HG02571 (cell line): ENCODE data around the gene RLBP1.

ENCODE experiments used
- ATAC-seq: cut with Tn5 transposase; IDR thresholded peaks from one replicate; pipeline ENCODE4 v1.9.1; 2021; ENCODE audit warnings: mild to moderate bottlenecking, moderate library complexity; ENCODE audit not compliant: unreplicated experiment

The RLBP1 gene

GRCh38 chr15:89208256-89208655 is 13.1 kb downstream of the RLBP1 start:
- no peak for ATAC-seq

- no peak for ATAC-seq
These were observed 14.5 kb downstream of the RLBP1 start for GRCh38 chr15:89206908-89207331.

- ATAC-seq: no peak
These were observed 15.3 kb downstream of the RLBP1 start for GRCh38 chr15:89205991-89206585.

GRCh38 chr15:89203705-89204273 is 17.6 kb downstream of the RLBP1 start:
- no peak for ATAC-seq

GRCh38 chr15:89201465-89202005 is 19.8 kb downstream of the RLBP1 start:
- ATAC-seq: no peak

GRCh38 chr15:89200182-89200581 is 21.2 kb downstream of the RLBP1 start:
- no peak for ATAC-seq

GRCh38 chr15:89199746-89200145 is 21.6 kb downstream of the RLBP1 start:
- no peak for ATAC-seq

GRCh38 chr15:89198934-89199333 is 22.4 kb downstream of the RLBP1 start:
- ATAC-seq: no peak

GRCh38 chr15:89198196-89198595 is 23.2 kb downstream of the RLBP1 start:
- no peak for ATAC-seq

- ATAC-seq: no peak
These were observed 23.8 kb downstream of the RLBP1 start for GRCh38 chr15:89197503-89197971.

GRCh38 chr15:89196994-89197393 is 24.4 kb downstream of the RLBP1 start:
- no peak for ATAC-seq

GRCh38 chr15:89196241-89196640 is 25.1 kb downstream of the RLBP1 start:
- no peak for ATAC-seq

- ATAC-seq: no peak
These were observed 25.5 kb downstream of the RLBP1 start for GRCh38 chr15:89195836-89196235.

- no peak for ATAC-seq
These were observed 26.8 kb downstream of the RLBP1 start for GRCh38 chr15:89194608-89195007.

GRCh38 chr15:89192766-89193165 is 28.6 kb downstream of the RLBP1 start:
- ATAC-seq: no peak

GRCh38 chr15:89192136-89192535 is 29.2 kb downstream of the RLBP1 start:
- no peak for ATAC-seq

GRCh38 chr15:89187986-89188514 is 33.3 kb downstream of the RLBP1 start:
- ATAC-seq: no peak

GRCh38 chr15:89187301-89187985 is 33.9 kb downstream of the RLBP1 start:
- ATAC-seq: no peak

GRCh38 chr15:89186803-89187202 is 34.6 kb downstream of the RLBP1 start:
- ATAC-seq: no peak

GRCh38 chr15:89184886-89185526 is 36.4 kb downstream of the RLBP1 start:
- ATAC-seq: no peak

- ATAC-seq: no peak
These were observed 37.0 kb downstream of the RLBP1 start for GRCh38 chr15:89184357-89184756.
